Activated CD8-positive, alpha-beta T cell treated with anti-CD3 and anti-CD28 coated beads for 36 hours (primary cell): ENCODE measurements around the gene HOXB5. TPM values are rescaled to one million over a fixed set of nuclear protein-coding genes. Genes with fewer than 3 reads are reported as not detected.

Experiments
- ATAC-seq: fragments of 200-7000 bp; cut with Tn5 transposase; one replicate; pipeline ENCODE4 v1.10.0; 2021; ENCODE audit warnings: mild to moderate bottlenecking, moderate library complexity
- CTCF ChIA-PET: fragments of 350-600 bp; sonication (Branson Sonifier 250); formaldehyde crosslinking; loops from one replicate; lab custom pipeline; 2021; ENCODE audit warnings: antibody characterized with exemption; lab: Charles Lee
- POLR2A ChIA-PET: fragments of 350-600 bp; sonication (Branson Sonifier 250); formaldehyde crosslinking; loops from one replicate; lab custom pipeline; 2021; ENCODE audit warnings: antibody characterized with exemption; lab: Charles Lee
- DNase-seq: peaks from one replicate; pipeline ENCODE4 v3.0.0-alpha.2; 2020
- H3K27ac Mint-ChIP-seq: one replicate; pipeline ENCODE4 v1.8.0; 2021; ENCODE audit warnings: mild to moderate bottlenecking, mixed read lengths
- H3K27me3 Mint-ChIP-seq: one replicate; pipeline ENCODE4 v1.8.0; 2021; ENCODE audit warnings: mixed read lengths
- H3K36me3 Mint-ChIP-seq: one replicate; pipeline ENCODE4 v1.8.0; 2021; ENCODE audit warnings: low read depth, mixed read lengths
- H3K4me1 Mint-ChIP-seq: one replicate; pipeline ENCODE4 v1.8.0; 2021; ENCODE audit warnings: low read depth, mixed read lengths
- H3K4me3 Mint-ChIP-seq: one replicate; pipeline ENCODE4 v1.8.0; 2021; ENCODE audit warnings: mild to moderate bottlenecking, moderate library complexity, mixed read lengths
- H3K9me3 Mint-ChIP-seq: one replicate; pipeline ENCODE4 v1.8.0; 2021; ENCODE audit warnings: mixed read lengths
- intact Hi-C: fragments of 100-400 bp; cut with micrococcal nuclease; formaldehyde crosslinking; loops from one replicate; pipeline ENCODE4 v1.10.0; 2022
- total RNA-seq, 2 experiments: library from RNA; stranded (reverse); gene quantifications; one replicate each; pipeline ENCODE4 v1.2.3, GENCODE V29; 2021
- TF ChIP-seq, protein P1 (sequence below): fragments of 200-600 bp; IDR thresholded peaks from one replicate; pipeline ENCODE4 v1.8.0; 2022; ENCODE audit warnings: antibody characterized with exemption, mild to moderate bottlenecking

The HOXB5 gene
- total RNA-seq, 2 experiments from 2014 or later = not detected

DNA sequence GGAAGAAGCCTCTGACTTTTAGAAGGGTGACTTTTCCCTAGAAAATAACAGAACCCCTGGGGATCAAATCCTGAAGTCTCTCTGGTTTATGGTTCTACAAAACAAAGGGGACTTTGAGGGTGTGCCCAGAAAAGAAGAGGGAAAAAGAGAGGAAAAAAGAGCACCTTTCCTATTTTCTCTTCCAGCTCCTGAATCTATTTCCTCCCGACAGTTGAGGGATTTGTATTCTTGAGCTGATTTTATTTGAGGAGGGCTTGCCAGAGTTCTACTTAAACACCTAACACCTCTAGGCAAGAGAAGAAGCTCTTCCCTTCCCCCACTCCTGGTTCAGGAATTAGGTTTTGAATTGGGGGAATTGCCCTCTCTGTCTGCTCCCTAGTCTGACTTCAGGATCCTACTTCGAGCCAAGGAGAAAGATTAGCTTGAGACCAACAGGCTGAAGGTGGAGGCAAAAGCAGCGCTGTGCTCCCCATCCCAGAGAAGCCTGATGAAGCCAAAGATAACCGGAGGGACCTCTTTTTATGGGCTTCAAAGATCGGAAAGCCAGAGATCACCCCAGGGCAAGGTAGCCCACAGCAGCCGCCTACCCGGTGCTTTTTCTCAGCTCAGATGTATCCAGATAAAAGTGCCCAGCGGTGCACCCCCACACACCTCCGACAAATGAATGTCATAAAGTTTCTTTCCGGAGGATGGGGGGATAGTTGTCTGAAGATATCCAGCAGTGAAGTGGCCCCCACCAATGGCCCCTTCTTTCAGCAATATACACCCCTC is 4.3 kb downstream of the HOXB5 start:
- Mint-ChIP-seq H3K36me3 (no peaks in the 10 kb centered on the region), H3K9me3 (no peaks in the 10 kb centered on the region), H3K27ac (no peak overlapping the region), H3K4me3 (no peak overlapping the region), H3K27me3 (peaks cover 84% of the 10 kb centered on the region), H3K4me1 (peaks cover 30% of the 10 kb centered on the region)
- TF ChIP-seq, protein P1, sequence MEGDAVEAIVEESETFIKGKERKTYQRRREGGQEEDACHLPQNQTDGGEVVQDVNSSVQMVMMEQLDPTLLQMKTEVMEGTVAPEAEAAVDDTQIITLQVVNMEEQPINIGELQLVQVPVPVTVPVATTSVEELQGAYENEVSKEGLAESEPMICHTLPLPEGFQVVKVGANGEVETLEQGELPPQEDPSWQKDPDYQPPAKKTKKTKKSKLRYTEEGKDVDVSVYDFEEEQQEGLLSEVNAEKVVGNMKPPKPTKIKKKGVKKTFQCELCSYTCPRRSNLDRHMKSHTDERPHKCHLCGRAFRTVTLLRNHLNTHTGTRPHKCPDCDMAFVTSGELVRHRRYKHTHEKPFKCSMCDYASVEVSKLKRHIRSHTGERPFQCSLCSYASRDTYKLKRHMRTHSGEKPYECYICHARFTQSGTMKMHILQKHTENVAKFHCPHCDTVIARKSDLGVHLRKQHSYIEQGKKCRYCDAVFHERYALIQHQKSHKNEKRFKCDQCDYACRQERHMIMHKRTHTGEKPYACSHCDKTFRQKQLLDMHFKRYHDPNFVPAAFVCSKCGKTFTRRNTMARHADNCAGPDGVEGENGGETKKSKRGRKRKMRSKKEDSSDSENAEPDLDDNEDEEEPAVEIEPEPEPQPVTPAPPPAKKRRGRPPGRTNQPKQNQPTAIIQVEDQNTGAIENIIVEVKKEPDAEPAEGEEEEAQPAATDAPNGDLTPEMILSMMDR = no peak
- ChIA-PET CTCF (interaction anchor here (0.7 to 2.9 kb wide), 12 partner anchors 24 to 326 kb away, joined by 3 to 17 read pairs (median 3); no protein-coding TSS in a partner anchor), POLR2A (interaction anchor here (0.8 kb wide), 2 partner anchors 180 to 268 kb away, joined by 3 read pairs; no protein-coding TSS in a partner anchor)
- intact Hi-C loops = no loop called here
- ATAC-seq (no peak), DNase-seq (no peak)

DNA sequence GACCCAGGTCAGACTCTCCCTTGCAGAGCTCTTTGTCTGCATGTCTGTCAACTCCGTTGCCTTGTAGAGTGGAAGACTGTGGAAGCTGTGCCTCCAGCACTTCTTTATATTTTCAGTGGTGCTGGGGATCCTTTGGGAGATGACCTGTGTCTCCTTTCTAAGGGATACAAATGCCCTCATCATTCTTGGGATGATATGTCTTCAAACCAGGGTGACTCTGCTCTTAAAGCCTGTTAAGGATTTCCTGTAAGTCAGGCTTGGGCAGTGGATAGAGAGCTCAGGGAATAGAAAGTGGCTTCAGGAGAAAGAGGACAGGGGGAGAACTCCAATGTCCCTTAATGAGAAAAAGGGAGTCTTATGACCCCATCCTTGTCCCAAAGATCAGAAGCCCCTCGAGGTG is 5.1 kb downstream of the HOXB5 start:
- Mint-ChIP-seq H3K4me3 (no peak overlapping the region), H3K36me3 (no peaks in the 10 kb centered on the region), H3K4me1 (peaks cover 27% of the 10 kb centered on the region), H3K27me3 (peaks cover 85% of the 10 kb centered on the region), H3K27ac (no peak overlapping the region), H3K9me3 (no peaks in the 10 kb centered on the region)
- ATAC-seq (no peak), DNase-seq (no peak)
- intact Hi-C loops = no loop called here
- CTCF ChIA-PET = interaction anchor here (0.7 to 2.9 kb wide), 18 partner anchors 7 to 325 kb away, joined by 3 to 17 read pairs (median 3); no protein-coding TSS in a partner anchor
- TF ChIP-seq, protein P1 = no peak
- POLR2A ChIA-PET = interaction anchor here (0.6 to 1.4 kb wide), 2 partner anchors 97 to 185 kb away, joined by 3 to 4 read pairs; no protein-coding TSS in a partner anchor

- Mint-ChIP-seq H3K36me3 (no peaks in the 10 kb centered on the region), H3K27ac (no peak overlapping the region), H3K4me1 (peaks cover 24% of the 10 kb centered on the region), H3K27me3 (peaks cover 86% of the 10 kb centered on the region), H3K4me3 (no peak overlapping the region), H3K9me3 (no peaks in the 10 kb centered on the region)
- DNase-seq = no peak
- intact Hi-C loops = no loop called here
- ChIA-PET POLR2A (interaction anchor here (1.0 to 1.4 kb wide), 3 partner anchors 9 to 96 kb away, joined by 3 to 4 read pairs (median 4); partner anchors contain the start of gene HOXB4), CTCF (interaction anchor here (0.7 to 2.9 kb wide), 19 partner anchors 8 to 508 kb away, joined by 3 to 17 read pairs (median 4); no protein-coding TSS in a partner anchor)
- no peak for ATAC-seq
- TF ChIP-seq, protein P1 = no peak
These were observed 5.5 kb downstream of the HOXB5 start for GRCh38 chr17:48588074-48588415.

DNA sequence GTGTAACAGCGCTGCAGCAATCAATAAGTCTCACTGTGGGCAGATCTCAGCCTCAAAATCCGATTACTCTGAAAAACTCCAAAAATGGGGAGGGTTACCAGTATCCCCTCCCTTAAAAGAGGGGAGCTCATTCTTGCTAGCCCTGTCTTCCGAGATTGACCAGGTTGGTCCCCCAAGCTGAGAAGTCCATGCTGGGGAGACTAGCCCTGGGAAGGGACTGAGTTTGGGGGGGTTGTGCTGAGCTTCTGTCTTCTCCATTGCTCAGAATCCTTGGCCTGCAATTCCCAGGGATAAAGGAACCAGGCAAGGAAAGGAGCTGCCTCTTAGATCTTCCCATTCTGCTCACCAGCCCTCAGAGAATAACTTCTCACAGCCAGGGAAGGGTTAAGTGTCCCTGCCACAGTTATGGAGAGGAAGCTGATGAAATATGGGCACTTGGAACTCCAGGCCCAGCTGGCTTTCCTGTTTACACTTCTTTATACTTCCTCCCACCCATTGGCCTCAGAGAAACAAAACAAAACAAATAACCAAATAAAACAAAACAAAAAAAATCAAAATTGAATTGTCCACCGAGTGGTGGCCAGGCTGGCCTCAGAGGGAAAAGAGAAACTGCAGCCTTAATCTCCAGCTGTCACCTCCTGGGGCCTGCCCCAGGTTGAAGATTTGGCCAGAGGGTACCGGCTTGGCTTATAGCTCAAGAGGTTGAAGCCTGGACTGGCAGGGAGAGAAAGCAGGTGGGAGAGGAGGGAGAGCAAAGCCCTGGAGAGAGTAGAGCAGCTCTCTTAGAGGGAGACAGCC is 6.1 kb downstream of the HOXB5 start:
- H3K9me3 Mint-ChIP-seq = no peaks in the 10 kb centered on the region
- no peak overlapping the region for H3K27ac Mint-ChIP-seq
- ATAC-seq (no peak), DNase-seq (no peak)
- H3K27me3 Mint-ChIP-seq = peaks cover 86% of the 10 kb centered on the region
- TF ChIP-seq, protein P1 = no peak
- peaks cover 24% of the 10 kb centered on the region for H3K4me1 Mint-ChIP-seq
- H3K4me3 Mint-ChIP-seq = no peak overlapping the region
- CTCF ChIA-PET = interaction anchor here (0.7 to 2.9 kb wide), 19 partner anchors 8 to 507 kb away, joined by 3 to 17 read pairs (median 4); no protein-coding TSS in a partner anchor
- POLR2A ChIA-PET = interaction anchor here (0.8 to 1.4 kb wide), 6 partner anchors 9 to 355 kb away, joined by 3 to 4 read pairs (median 3); partner anchors contain the start of gene HOXB4
- intact Hi-C loops = no loop called here
- no peaks in the 10 kb centered on the region for H3K36me3 Mint-ChIP-seq
